Fibroblast of mammary gland (primary cell): Measurements from ENCODE around the gene QKI.
"Not testable (repeated sequence)": the region's sequence is repeated elsewhere in the genome, so short reads cannot be mapped to it uniquely, and the experiment has no call there.

Source experiments
- DNase-seq: peaks from one replicate; pipeline ENCODE4 v3.0.0-alpha.2; 2010; ENCODE audit warnings: low read depth
- H3K4me3 ChIP-seq: 2 replicates; pipeline ENCODE4 v1.5.1; 2011; ENCODE audit warnings: low read depth, mild to moderate bottlenecking, low read length, moderate library complexity; ENCODE audit not compliant: control insufficient read depth
- TF ChIP-seq, protein P1 (sequence below): conservative IDR thresholded peaks from 2 replicates; pipeline ENCODE4 v1.5.1; 2011; ENCODE audit warnings: low read depth, low read length, inconsistent platforms; ENCODE audit not compliant: control insufficient read depth, insufficient read depth

QKI gene

DNA sequence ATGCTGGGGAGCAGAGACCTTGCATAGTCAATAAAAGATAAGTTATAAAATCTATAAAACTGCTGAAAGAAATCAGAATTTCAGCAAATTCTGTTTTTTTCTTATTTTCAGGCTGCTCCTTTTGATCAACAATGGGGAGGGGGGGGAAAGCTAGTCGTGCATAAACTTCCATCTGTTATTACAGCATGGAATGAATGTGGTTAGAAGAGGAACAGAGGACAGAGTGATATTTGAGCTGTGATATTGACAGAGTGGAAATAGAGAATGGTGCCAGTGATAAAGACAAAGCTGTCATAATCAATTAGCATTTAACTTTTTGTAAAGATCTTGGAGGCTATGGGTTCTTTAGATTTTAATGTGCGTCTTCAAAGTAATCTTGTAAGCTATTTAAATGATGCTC is 43.4 kb upstream of the QKI start:
- TF ChIP-seq, protein P1, sequence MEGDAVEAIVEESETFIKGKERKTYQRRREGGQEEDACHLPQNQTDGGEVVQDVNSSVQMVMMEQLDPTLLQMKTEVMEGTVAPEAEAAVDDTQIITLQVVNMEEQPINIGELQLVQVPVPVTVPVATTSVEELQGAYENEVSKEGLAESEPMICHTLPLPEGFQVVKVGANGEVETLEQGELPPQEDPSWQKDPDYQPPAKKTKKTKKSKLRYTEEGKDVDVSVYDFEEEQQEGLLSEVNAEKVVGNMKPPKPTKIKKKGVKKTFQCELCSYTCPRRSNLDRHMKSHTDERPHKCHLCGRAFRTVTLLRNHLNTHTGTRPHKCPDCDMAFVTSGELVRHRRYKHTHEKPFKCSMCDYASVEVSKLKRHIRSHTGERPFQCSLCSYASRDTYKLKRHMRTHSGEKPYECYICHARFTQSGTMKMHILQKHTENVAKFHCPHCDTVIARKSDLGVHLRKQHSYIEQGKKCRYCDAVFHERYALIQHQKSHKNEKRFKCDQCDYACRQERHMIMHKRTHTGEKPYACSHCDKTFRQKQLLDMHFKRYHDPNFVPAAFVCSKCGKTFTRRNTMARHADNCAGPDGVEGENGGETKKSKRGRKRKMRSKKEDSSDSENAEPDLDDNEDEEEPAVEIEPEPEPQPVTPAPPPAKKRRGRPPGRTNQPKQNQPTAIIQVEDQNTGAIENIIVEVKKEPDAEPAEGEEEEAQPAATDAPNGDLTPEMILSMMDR, result no peak
- H3K4me3 ChIP-seq, result no peak overlapping the region

DNA sequence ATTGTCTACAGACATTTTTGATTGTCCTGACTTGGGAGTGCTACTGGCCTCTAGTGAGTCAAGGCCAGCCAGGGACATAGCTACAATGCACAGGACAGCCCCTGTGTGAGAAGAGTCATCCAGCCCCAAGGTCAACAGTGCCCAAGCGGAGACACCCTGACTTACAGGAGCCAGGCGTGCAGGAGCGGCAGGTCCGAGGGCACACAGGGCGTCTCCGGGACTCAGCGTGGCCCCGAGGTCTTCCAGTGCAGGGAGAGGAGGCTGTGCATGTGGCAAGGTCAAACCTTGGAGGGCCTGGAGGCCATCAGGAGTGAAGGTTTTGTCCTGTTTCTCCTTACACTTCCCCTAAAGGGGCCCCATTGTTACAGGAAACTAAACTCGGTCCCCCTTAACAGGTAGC is 41.3 kb upstream of the QKI start:
- TF ChIP-seq, protein P1, result no peak
- no peak overlapping the region for H3K4me3 ChIP-seq

More for the DNA sequence above, 43.4 kb upstream of the QKI start:
- no peak for DNase-seq

DNA sequence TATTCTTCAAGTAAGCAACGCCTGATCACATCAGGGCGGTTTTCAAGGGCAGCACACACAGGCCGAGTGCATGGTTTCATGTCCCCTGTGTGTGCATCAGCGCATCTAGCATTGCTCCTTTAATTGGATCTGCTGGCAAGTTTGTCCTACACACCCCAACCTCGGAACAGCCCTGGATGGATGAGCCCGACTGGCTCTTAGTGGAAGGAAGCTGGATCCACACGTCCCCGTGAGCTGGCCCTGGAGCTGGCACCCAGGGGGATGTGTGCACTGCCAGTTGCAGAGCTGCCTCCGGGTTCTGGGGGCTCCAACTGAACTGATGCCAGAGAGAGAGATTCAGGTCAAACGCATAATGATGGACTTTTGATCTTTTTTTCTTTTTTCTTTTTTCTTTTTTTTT is 39.2 kb upstream of the QKI start:
- TF ChIP-seq, protein P1, result no peak
- DNase-seq, result no peak
- no peak overlapping the region for H3K4me3 ChIP-seq

More for the DNA sequence above, 41.3 kb upstream of the QKI start:
- no peak for DNase-seq

DNA sequence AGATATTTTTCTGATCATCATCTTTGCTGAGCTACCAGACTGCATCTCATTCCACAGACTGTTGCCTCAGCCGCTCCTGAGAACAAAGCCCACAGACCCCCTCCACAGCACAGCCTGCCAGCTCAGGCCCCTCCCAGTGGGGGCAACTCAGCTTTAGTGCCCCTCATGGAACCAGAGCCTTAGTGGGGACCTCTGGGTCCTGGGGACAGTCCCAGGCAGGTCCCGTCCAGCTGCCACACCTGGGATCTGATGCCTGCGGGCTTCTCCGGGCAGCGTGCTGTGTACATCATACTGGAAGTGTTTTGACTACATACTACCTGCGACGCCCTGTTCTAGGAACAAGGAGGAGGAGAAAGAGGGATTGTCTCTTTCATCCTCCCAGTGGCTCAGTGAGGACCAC is 38.3 kb upstream of the QKI start:
- H3K4me3 ChIP-seq, result no peak overlapping the region
- no peak for DNase-seq
- TF ChIP-seq, protein P1, result no peak

DNA sequence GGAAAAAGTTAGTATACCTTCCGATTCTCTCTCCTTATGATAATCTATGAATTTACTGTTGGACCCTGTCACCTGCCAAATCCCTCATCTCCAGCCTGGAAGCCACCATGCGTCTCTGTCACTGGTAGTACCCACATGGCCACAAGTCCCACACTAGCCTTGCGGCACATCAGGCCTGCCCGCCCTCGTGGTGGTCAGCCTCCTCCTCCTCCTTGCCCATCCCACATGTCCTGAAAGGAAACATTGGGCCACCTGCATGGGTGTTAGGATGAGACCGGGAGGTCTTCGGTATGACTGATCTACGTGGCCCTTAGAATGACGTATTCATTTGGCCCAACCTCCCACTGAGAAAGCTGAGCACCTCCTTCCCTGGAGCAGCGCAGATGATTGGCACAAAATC is 37.0 kb upstream of the QKI start:
- H3K4me3 ChIP-seq, result no peak overlapping the region
- TF ChIP-seq, protein P1, result no peak
- DNase-seq, result no peak

DNA sequence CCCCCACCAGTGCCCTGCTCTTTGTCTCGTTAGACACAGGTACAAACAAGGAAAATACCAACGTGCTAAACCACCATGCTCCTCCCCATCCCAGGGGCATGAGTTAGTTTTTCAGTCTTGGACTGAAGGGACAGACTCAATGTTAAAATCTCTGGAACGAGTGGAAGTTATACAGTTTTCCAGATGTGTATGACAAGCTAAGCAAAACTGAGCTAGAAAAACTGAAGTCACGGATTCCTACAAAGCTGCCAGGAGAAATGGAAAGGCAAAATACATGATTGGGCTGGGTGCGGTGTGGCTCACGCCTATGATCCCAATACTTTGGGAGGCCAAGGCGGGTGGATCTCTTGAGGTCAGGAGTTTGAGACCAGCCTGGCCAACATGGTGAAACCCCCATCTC is 34.3 kb upstream of the QKI start:
- no peak for DNase-seq
- TF ChIP-seq, protein P1, result no peak
- H3K4me3 ChIP-seq, result no peak overlapping the region

DNA sequence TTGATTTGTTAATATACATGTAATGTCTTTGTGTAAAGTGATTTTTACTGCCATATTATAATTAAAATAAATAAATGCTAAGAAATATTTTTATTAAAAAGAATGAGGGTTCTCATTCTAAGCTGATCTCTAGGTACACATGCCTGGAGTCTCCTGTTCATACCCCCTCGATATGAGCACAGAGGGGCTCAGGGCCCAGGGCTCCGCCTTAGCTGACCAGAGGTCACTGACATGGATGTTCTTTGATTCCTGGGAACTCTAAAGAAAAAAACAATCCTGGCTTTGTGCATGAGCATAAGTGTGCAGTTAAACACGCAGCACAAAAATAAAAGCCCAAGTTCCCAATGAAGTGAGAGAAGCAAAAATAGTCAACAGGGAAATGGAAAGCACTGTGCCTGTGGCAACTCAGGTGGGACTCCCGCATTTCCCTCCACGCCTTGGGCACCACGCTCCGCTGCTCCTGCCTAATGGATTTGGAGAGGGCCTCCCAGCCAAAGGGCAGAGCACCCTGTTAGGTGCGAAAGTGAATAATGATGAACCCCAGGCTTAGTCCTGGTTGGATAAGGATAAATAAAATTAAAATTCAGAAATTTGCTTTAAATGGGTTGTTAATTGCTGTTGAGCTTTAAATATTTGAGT is 33.3 kb upstream of the QKI start:
- H3K4me3 ChIP-seq, result no peak overlapping the region
- DNase-seq, result no peak
- TF ChIP-seq, protein P1, result no peak

DNA sequence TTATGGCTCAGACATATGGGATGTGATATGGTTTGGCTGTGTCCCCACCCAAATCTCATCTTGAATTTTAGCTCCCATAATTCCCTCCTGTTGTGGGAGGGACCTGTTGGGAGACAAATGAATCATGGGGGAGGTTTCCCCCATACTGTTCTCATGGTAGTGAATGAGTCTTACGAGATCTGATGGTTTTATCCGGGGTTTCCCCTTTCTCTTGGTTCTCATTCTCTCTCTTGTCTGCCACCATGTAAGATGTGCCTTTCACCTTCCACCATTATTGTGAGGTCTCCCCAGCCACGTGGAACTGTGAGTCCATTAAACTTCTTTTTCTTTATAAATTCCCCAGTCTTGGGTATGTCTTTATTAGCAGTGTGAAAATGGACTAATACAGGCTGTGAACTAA is 31.1 kb upstream of the QKI start:
- not testable (repeated sequence) for DNase-seq, H3K4me3 ChIP-seq
